Loucy (cell line): ENCODE results near the gene BTRC.

Experiments
- H2AFZ ChIP-seq: fragments of 200-600 bp; sonication (generic); 2 replicates; pipeline ENCODE4 v1.6.0; 2016; ENCODE audit warnings: antibody characterized with exemption, mild to moderate bottlenecking, low read length, moderate library complexity
- H3F3A ChIP-seq: fragments of 200-600 bp; 2 replicates; pipeline ENCODE4 v1.6.0; 2016; ENCODE audit warnings: antibody characterized with exemption, low read depth, mild to moderate bottlenecking
- H3K27me3 ChIP-seq: fragments of 200-600 bp; sonication (generic); 2 replicates; pipeline ENCODE4 v1.6.1; 2014; ENCODE audit warnings: low read length, mild to moderate bottlenecking; ENCODE audit not compliant: insufficient read depth, poor library complexity, severe bottlenecking
- H3K36me3 ChIP-seq: fragments of 200-600 bp; sonication (generic); 2 replicates; pipeline ENCODE4 v1.6.1; 2016; ENCODE audit warnings: low read length; ENCODE audit not compliant: insufficient read depth
- H3K4me1 ChIP-seq: fragments of 200-600 bp; sonication (generic); 2 replicates; pipeline ENCODE4 v1.5.1; 2014; ENCODE audit warnings: low read length, mild to moderate bottlenecking; ENCODE audit not compliant: insufficient read depth, poor library complexity, severe bottlenecking
- H3K4me2 ChIP-seq: fragments of 200-600 bp; sonication (generic); 2 replicates; pipeline ENCODE4 v1.6.0; 2014; ENCODE audit warnings: antibody characterized with exemption, low read length, low read depth, mild to moderate bottlenecking; ENCODE audit not compliant: poor library complexity, severe bottlenecking
- H3K4me3 ChIP-seq: fragments of 200-600 bp; sonication (generic); 2 replicates; pipeline ENCODE4 v1.5.1; 2014; ENCODE audit warnings: low read length, mild to moderate bottlenecking, mixed read lengths; ENCODE audit not compliant: poor library complexity, severe bottlenecking
- H3K79me2 ChIP-seq: fragments of 200-600 bp; sonication (generic); 2 replicates; pipeline ENCODE4 v1.6.1; 2014; ENCODE audit warnings: low read length; ENCODE audit not compliant: insufficient read depth
- H3K9ac ChIP-seq: fragments of 200-600 bp; sonication (generic); 2 replicates; pipeline ENCODE4 v1.6.0; 2014; ENCODE audit warnings: mild to moderate bottlenecking, low read depth, low read length, moderate library complexity; ENCODE audit not compliant: poor library complexity, severe bottlenecking
- H3K9me2 ChIP-seq: fragments of 200-600 bp; sonication (generic); replicated peaks from 2 replicates; pipeline ENCODE4 v1.6.1; 2016; ENCODE audit warnings: low read depth, low read length, mixed read lengths
- H3K9me3 ChIP-seq: fragments of 200-600 bp; sonication (generic); 2 replicates; pipeline ENCODE4 v1.6.1; 2014; ENCODE audit warnings: mild to moderate bottlenecking, antibody characterized with exemption, low read length, low read depth; ENCODE audit not compliant: insufficient read depth
- H4K20me1 ChIP-seq: fragments of 200-600 bp; sonication (generic); 2 replicates; pipeline ENCODE4 v1.6.0; 2014; ENCODE audit warnings: antibody characterized with exemption, low read length, mild to moderate bottlenecking; ENCODE audit not compliant: insufficient read depth, poor library complexity, severe bottlenecking
- CTCF ChIP-seq: fragments of 200-600 bp; sonication (generic); conservative IDR thresholded peaks from 2 replicates; pipeline ENCODE4 v1.5.1; 2014; ENCODE audit warnings: mild to moderate bottlenecking, antibody characterized with exemption, low read length
- EZH2phosphoT487 ChIP-seq: fragments of 200-600 bp; IDR thresholded peaks from 2 replicates; pipeline ENCODE4 v1.6.1; 2018; ENCODE audit warnings: antibody characterized with exemption, mild to moderate bottlenecking, moderate library complexity, borderline replicate concordance

The BTRC gene

GRCh38 chr10:101558671-101559595 lies 205.0 kb downstream of the BTRC start:
- no peak overlapping the region for H3K4me3 ChIP-seq
- H3K4me1 ChIP-seq = peaks cover 22% of the 10 kb centered on the region
- H4K20me1 ChIP-seq = no peaks in the 10 kb centered on the region
- H3K9me3 ChIP-seq = no peaks in the 10 kb centered on the region
- no peaks in the 10 kb centered on the region for H3K9me2 ChIP-seq
- no peaks in the 10 kb centered on the region for H3K36me3 ChIP-seq
- H3K79me2 ChIP-seq = no peaks in the 10 kb centered on the region
- H3K9ac ChIP-seq = peak overlapping the region; percentile 60
- no peaks in the 10 kb centered on the region for H3K27me3 ChIP-seq
- TF ChIP-seq EZH2phosphoT487 (no peak), CTCF (no peak)
- peak overlapping the region; percentile 21 for H3K4me2 ChIP-seq
- H3F3A ChIP-seq = no peaks in the 10 kb centered on the region
- no peak overlapping the region for H2AFZ ChIP-seq

- Histone ChIP-seq H2AFZ (no peak overlapping the region), H3K9me3 (no peaks in the 10 kb centered on the region), H3K79me2 (no peaks in the 10 kb centered on the region), H3K27me3 (no peaks in the 10 kb centered on the region), H3K36me3 (no peaks in the 10 kb centered on the region), H3K4me1 (peaks cover 22% of the 10 kb centered on the region), H3K4me3 (no peak overlapping the region), H3K9me2 (no peaks in the 10 kb centered on the region), H3K9ac (no peak overlapping the region), H4K20me1 (no peaks in the 10 kb centered on the region), H3K4me2 (no peak overlapping the region), H3F3A (no peaks in the 10 kb centered on the region)
- TF ChIP-seq CTCF (no peak), EZH2phosphoT487 (no peak)
These were observed 205.8 kb downstream of the BTRC start for GRCh38 chr10:101559596-101560297.

- H3K79me2 ChIP-seq = no peaks in the 10 kb centered on the region
- no peaks in the 10 kb centered on the region for H3K9me2 ChIP-seq
- peaks cover 22% of the 10 kb centered on the region for H3K4me1 ChIP-seq
- no peak overlapping the region for H3K4me2 ChIP-seq
- H3K4me3 ChIP-seq = no peak overlapping the region
- H3K9ac ChIP-seq = no peak overlapping the region
- TF ChIP-seq CTCF = no peak
- no peak for TF ChIP-seq EZH2phosphoT487
- no peak overlapping the region for H2AFZ ChIP-seq
- no peaks in the 10 kb centered on the region for H3F3A ChIP-seq
- H3K36me3 ChIP-seq = no peaks in the 10 kb centered on the region
- no peaks in the 10 kb centered on the region for H4K20me1 ChIP-seq
- no peaks in the 10 kb centered on the region for H3K27me3 ChIP-seq
- H3K9me3 ChIP-seq = no peaks in the 10 kb centered on the region
These were observed 206.5 kb downstream of the BTRC start for GRCh38 chr10:101560298-101561067.
